ENCODE data around the gene CCDC91. TPM values are rescaled to one million over a fixed set of nuclear protein-coding genes. Genes with fewer than 3 reads are reported as not detected.

Gene CCDC91
- polyA plus RNA-seq, 1 donor from 2014 or later: 11.6 TPM

DNA sequence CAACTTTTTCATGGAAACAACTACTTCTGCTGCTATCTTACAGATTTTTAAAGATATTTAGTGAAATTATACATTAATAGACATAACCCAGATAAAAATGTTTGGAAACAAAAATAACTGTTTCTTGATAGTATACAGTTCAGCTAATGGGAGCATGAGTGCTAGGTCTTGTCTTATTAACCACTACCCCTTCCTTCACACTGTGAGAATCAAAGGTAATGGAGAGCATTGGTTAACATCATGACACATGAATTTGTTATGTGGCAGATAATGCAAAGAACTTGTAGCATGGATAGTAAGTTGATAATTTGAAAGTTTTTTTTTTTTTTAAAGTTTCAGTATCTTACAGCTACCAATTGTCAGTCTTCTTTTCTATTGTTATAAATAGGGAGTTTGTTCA, 44.2 kb downstream of the CCDC91 start:
- Histone ChIP-seq H3K9me3 (ENCODE audit: low read length) (no peaks in the 10 kb centered on the region), H3K36me3 (ENCODE audit: insufficient read depth, low read length) (no peaks in the 10 kb centered on the region), H3K4me3 (ENCODE audit: low read length) (no peak overlapping the region), H3K27ac (ENCODE audit: low read length) (no peak overlapping the region), H3K9ac (ENCODE audit: low read length) (no peak overlapping the region), H3K4me2 (ENCODE audit: low read length) (no peak overlapping the region), H3F3A (ENCODE audit: insufficient read depth, low read length, poor library complexity, severe bottlenecking) (no peaks in the 10 kb centered on the region), H3K79me2 (replicated peaks; ENCODE audit: insufficient read depth, low read length) (peaks cover 4% of the 10 kb centered on the region), H3K9me2 (ENCODE audit: insufficient read depth, low read length) (no peaks in the 10 kb centered on the region), H3K27me3 (ENCODE audit: insufficient read depth, low read depth, low read length) (no peaks in the 10 kb centered on the region), H2AFZ (ENCODE audit: low read depth, low read length) (no peak overlapping the region), H4K20me1 (ENCODE audit: insufficient read depth) (no peaks in the 10 kb centered on the region)
- TF ChIP-seq SMC3 (conservative IDR thresholded peaks at IDR 0.05; ENCODE audit: poor library complexity): no peak
- no peak for TF ChIP-seq MXI1 (conservative IDR thresholded peaks at IDR 0.05; ENCODE audit: poor library complexity, severe bottlenecking)
- TF ChIP-seq, protein P1, sequence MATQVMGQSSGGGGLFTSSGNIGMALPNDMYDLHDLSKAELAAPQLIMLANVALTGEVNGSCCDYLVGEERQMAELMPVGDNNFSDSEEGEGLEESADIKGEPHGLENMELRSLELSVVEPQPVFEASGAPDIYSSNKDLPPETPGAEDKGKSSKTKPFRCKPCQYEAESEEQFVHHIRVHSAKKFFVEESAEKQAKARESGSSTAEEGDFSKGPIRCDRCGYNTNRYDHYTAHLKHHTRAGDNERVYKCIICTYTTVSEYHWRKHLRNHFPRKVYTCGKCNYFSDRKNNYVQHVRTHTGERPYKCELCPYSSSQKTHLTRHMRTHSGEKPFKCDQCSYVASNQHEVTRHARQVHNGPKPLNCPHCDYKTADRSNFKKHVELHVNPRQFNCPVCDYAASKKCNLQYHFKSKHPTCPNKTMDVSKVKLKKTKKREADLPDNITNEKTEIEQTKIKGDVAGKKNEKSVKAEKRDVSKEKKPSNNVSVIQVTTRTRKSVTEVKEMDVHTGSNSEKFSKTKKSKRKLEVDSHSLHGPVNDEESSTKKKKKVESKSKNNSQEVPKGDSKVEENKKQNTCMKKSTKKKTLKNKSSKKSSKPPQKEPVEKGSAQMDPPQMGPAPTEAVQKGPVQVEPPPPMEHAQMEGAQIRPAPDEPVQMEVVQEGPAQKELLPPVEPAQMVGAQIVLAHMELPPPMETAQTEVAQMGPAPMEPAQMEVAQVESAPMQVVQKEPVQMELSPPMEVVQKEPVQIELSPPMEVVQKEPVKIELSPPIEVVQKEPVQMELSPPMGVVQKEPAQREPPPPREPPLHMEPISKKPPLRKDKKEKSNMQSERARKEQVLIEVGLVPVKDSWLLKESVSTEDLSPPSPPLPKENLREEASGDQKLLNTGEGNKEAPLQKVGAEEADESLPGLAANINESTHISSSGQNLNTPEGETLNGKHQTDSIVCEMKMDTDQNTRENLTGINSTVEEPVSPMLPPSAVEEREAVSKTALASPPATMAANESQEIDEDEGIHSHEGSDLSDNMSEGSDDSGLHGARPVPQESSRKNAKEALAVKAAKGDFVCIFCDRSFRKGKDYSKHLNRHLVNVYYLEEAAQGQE (IDR thresholded peaks at IDR 0.05; ENCODE audit: borderline replicate concordance): no peak
- TF ChIP-seq, protein P2, sequence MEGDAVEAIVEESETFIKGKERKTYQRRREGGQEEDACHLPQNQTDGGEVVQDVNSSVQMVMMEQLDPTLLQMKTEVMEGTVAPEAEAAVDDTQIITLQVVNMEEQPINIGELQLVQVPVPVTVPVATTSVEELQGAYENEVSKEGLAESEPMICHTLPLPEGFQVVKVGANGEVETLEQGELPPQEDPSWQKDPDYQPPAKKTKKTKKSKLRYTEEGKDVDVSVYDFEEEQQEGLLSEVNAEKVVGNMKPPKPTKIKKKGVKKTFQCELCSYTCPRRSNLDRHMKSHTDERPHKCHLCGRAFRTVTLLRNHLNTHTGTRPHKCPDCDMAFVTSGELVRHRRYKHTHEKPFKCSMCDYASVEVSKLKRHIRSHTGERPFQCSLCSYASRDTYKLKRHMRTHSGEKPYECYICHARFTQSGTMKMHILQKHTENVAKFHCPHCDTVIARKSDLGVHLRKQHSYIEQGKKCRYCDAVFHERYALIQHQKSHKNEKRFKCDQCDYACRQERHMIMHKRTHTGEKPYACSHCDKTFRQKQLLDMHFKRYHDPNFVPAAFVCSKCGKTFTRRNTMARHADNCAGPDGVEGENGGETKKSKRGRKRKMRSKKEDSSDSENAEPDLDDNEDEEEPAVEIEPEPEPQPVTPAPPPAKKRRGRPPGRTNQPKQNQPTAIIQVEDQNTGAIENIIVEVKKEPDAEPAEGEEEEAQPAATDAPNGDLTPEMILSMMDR (IDR thresholded peaks at IDR 0.05; ENCODE audit: poor library complexity, severe bottlenecking): no peak
- TF ChIP-seq RAD21 (conservative IDR thresholded peaks at IDR 0.05): no peak
- TF ChIP-seq EP300 (conservative IDR thresholded peaks at IDR 0.05; ENCODE audit: poor library complexity, severe bottlenecking): no peak

DNA sequence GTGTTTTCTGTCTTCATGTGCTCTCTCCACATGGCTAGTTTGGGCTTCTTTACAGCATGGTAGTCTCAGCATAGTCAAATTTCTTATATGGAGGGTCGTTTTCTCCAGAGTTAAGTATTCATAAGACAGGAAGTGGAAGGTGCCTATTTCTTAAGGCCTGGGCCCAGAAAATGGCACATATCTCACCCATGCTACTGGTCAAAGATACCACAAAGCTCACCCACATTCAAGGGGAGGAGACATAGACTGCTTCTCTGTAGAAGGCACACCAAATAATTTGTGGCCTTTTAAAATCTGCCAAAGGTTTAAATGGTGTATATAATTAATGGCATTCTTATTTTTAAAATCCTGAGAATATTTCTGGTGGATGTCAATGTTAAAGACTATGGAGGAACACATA, 44.8 kb downstream of the CCDC91 start:
- Histone ChIP-seq H3K9me2 (ENCODE audit: insufficient read depth, low read length) (no peaks in the 10 kb centered on the region), H3K4me3 (ENCODE audit: low read length) (no peak overlapping the region), H3K4me2 (ENCODE audit: low read length) (no peak overlapping the region), H2AFZ (ENCODE audit: low read depth, low read length) (no peak overlapping the region), H4K20me1 (ENCODE audit: insufficient read depth) (no peaks in the 10 kb centered on the region), H3F3A (ENCODE audit: insufficient read depth, low read length, poor library complexity, severe bottlenecking) (no peaks in the 10 kb centered on the region), H3K36me3 (ENCODE audit: insufficient read depth, low read length) (no peaks in the 10 kb centered on the region), H3K79me2 (replicated peaks; ENCODE audit: insufficient read depth, low read length) (peaks cover 4% of the 10 kb centered on the region), H3K9me3 (ENCODE audit: low read length) (no peaks in the 10 kb centered on the region), H3K27me3 (ENCODE audit: insufficient read depth, low read depth, low read length) (no peaks in the 10 kb centered on the region), H3K9ac (ENCODE audit: low read length) (no peak overlapping the region), H3K27ac (ENCODE audit: low read length) (no peak overlapping the region)
- TF ChIP-seq, protein P1 (IDR thresholded peaks at IDR 0.05; ENCODE audit: borderline replicate concordance): no peak
- TF ChIP-seq EZH2 (IDR thresholded peaks at IDR 0.05; ENCODE audit: borderline replicate concordance, insufficient read depth, low read length, poor library complexity, severe bottlenecking) (no peak), TAF1 (IDR thresholded peaks at IDR 0.05; ENCODE audit: low read depth) (no peak), EP300 (conservative IDR thresholded peaks at IDR 0.05; ENCODE audit: poor library complexity, severe bottlenecking) (no peak), MXI1 (conservative IDR thresholded peaks at IDR 0.05; ENCODE audit: poor library complexity, severe bottlenecking) (no peak), RAD21 (conservative IDR thresholded peaks at IDR 0.05) (no peak), POLR2AphosphoS5 (IDR thresholded peaks at IDR 0.05) (no peak), SMC3 (conservative IDR thresholded peaks at IDR 0.05; ENCODE audit: poor library complexity) (no peak)
- TF ChIP-seq, protein P2 (IDR thresholded peaks at IDR 0.05; ENCODE audit: poor library complexity, severe bottlenecking): no peak

Data from neural cell (in vitro differentiated cells).